Activated CD4-positive, alpha-beta T cell treated with anti-CD3 and anti-CD28 coated beads, Interleukin-2, Interleukin-4, amounts not matched to agents 100 ng/mL and 50 ng/mL, durations not matched to agents 16 hours and 8 hours (primary cell): ENCODE measurements around the gene TFPT.

Source experiments
- DNase-seq: peaks from one replicate; pipeline ENCODE4 v3.0.0-alpha.2; 2020; ENCODE audit warnings: low spot score

The TFPT gene

DNA sequence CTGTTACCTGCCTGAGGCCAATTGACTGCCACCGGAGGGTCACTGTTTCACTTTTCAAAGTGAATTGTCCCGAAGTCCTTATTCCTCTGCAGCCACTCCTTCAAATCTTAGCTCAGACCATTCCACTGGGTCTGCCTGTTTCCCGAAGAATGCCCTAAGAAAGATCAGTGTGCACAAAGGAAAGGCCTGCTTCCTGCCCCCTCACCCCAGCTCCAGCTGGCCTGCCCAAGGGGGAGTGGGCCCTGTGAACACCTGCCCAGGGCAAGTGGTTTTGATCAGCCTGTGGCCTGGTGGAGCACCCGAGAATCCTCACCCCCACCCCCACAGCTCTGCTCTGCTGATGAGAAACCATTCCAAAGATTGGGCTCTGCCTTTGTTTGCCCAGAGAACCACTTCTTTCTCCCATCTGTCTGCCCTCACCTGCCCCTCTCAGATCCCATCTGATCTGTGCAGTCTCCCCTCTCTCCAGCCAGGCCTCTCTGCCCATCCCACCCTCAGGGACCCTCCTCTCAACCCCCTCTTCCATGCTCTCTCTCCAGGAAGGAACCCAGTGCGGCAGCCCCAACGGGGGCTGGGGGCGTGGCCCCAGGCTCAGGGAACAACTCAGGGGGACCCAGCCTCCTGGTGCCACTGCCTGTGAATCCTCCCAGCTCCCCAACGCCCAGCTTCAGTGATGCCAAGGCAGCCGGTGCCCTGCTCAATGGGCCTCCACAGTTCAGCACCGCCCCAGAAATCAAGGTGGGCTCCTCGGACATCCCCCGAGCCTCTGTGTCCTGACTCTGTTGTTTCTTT, 33.8 kb upstream of the TFPT start:
- DNase-seq, result no peak

DNA sequence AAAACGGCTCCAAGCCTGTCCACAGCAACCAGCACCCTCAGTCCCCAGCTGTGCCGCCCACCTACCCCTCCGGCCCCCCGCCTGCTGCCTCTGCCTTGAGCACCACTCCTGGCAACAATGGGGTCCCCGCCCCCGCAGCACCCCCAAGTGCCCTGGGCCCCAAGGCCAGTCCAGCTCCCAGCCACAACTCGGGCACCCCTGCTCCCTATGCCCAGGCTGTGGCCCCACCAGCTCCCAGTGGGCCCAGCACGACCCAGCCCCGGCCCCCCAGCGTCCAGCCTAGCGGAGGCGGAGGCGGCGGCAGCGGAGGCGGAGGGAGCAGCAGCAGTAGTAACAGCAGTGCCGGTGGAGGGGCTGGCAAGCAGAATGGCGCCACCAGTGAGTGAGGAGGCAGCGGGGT, 32.7 kb upstream of the TFPT start:
- no peak for DNase-seq

DNA sequence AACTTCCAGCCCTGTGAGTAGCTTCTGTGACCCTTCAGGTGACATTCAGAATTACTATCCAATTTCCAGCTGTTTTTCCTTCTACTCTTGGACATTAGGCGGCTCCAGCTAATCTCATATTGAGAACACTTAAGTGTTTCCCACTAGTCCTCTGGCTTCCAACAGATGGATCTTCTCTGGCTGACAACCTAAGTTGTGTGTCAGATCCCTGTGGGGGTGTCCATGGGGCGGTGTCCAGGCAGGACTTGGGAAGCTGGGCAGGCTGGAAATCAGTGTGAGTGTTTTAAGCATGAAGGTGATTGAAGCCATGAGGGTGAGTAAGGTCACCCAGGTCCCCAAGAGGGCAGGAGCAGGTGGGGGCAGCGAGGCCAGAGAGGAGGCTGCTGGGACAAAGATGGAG, 32.2 kb upstream of the TFPT start:
- no peak for DNase-seq

DNA sequence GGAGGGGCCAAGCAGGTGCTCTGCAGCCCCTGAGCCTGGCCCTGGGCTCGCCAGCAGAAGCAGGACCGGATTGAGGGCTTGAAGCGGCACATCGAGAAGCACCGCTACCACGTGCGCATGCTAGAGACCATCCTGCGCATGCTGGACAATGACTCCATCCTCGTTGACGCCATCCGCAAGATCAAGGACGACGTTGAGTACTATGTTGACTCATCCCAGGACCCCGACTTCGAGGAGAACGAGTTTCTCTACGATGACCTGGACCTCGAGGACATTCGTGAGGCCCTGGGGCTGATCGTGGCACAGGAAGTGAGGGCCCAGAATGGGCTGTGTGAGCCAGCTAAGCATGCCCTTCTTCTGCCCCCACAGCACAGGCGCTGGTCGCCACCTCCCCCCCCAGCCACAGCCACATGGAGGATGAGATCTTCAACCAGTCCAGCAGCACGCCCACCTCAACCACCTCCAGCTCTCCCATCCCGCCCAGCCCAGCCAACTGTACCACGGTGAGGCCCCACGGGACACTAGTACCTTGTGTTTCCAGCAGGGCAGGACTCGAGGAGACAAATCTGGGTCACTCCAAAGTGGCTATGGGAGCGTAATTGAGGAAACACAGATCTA, 30.2 kb upstream of the TFPT start:
- DNase-seq, result no peak

DNA sequence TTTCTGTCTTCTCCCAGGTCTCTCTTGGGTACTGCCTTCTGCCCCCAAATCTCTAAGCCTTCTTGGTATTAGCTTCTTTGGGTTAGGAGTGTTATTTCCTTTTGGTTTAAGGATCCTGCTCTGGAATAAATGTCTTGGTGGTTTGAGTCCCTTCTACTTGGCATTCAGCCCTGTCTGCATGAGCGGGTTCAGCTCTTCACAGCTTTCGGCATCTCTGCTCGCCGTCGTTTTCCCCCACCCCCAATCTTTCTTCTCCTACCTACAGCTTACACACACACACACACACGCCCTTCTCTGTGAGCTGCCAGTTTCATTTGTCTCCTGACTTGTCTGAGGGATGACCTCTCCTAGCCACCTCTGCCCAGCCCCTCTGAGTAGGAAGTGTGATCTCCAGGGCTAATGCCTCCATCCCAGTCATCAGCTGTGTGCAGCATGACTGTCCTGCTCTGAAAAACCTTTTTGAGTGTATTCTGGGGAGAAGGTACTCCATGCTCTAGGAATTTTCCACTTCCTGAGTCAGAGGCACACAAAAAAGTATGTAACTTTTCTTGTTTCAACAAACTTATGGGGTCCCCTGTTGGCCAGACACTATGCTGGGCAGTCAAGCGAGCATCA, 26.8 kb upstream of the TFPT start:
- no peak for DNase-seq

DNA sequence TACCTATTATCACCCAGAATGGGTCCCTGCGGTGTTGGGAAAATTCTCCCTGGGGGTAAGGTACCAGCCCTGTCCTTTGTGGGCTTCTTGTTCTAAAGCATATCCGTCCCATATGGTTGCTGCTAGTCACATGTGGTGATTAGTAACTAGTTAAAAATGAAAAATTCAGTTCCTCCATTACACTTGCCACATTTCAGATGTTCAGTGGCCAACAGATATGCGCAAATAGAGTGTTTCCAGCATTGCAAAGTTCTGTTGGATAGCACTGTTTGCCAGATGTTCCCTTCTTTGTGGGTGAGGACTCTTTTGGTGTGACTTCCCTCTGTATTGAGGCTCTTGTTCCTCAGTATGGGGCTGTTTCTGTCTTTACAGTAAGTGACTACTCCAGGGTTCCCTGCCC, 25.9 kb upstream of the TFPT start:
- DNase-seq, result no peak

DNA sequence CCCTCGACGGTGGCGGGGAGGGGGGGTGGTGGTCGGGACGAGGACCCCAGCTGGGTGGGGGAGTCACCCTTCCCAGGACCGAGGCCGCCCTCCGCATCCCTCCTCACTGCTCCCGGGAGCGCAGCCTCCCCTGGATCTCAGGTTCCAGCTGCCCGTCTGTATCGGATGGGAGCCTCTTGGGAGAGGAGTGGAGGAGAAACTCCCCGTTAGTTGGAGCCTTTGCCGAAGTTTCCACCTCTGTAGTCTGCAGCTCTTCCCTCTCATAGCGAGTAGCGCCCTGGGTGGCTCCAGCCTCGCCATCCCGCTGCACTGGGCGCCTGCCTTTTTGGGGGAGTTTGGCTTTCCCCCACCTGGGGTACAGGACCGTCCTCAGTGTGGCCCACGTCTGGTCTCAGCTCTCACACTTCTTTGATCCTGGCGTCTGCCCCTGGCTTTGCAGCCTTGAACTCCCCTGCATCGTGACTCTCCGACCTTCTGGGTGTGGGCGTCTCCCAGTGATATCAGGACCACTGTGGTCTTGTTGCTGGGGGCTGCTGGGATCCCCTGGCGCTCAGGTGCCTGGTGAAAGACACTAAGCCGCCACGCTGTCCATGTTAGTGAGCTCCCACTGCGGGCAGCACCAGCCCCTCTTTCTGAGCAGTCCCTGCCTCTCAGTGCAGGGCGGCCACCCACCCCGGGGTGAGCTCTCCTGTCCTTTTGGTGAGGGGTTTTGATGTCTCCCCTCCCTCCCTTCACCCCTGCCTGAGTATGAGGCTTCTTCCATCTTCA, 23.2 kb upstream of the TFPT start:
- no peak for DNase-seq

DNA sequence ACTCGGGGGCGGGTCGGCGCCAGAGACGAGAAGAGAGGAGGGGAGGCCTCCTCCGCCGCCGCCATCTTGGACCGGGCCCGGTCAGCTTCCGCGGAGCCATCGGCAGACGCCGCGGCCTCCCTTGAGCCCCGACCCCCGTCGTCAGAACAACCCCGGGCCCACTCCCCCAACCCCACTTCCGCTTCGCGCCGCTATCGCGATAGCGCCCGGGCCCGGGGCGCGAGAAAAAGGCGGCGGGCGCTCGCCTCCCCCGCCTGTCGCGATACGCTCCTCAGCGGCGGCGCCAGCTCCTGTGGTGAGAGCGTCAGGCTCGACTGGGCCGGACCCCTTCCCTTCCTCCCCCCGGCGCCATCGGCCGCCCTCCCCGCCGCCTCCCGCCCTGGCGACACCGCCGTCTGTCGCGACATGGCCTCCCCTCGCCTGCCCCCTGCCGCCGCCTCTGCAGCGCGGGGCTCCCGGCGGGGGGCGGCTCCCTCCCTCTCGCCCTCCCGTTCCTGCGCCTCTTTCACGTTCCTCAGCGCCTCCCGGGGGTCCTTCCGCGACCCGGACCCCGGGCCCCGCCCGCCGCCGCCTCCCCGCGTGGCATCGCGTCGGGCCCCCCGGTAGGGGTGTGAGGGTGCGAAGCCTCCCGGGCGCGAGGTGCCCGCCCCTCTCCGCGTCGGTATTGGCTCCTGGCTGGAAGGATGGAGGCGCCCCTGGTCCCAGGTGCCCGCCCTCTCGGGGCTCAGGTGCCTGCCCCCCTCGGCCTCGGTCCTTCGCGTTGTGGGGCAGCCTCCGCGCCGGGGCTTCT, 22.4 kb upstream of the TFPT start, which contains the start of gene CNOT3:
Gene CNOT3 (plus strand): TSS at position 64 of the 790 bp plus-strand sequence. CDS start 5,217 bp downstream, outside the sequence.
- DNase-seq, result no peak

DNA sequence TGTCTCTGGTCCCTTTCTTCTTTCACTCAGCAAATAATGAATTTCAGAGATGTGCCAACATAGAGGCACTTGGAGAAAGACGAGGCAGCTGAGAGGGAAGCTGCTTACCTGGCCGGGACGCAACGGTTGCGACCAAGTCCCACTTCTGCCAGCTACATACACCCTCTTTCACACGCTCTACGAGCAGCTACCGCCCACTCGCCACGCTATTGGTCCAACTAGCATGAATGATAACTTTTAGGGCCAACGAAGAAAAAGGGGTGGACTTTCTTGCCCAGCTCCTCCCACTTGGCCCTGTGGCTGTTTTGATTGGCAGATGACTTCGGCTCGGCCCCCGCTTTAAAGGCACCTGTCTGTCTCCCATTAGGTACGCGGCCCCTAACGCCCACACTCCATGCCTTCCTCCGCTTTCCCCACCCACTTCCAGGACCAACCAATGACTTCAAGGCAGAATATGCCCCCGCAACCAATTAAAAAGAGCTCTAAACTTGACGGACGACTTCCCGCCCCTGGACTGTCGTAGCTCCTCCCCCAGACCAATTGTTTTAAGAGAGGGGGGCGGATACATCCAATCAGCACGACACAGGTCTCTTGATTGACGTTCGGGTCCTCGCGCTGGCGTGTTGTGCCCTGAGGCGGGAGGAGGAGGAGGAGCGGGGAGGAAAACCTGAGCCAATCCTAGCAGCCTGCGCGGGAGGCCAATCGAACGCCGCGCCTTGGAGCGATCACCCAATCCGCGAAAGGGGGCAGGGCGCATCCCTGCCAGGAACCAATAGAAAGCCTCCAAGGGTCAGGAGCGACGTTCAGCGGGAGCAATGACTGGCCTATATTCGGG, 21.6 kb upstream of the TFPT start:
- DNase-seq, result peak; percentile 100

DNA sequence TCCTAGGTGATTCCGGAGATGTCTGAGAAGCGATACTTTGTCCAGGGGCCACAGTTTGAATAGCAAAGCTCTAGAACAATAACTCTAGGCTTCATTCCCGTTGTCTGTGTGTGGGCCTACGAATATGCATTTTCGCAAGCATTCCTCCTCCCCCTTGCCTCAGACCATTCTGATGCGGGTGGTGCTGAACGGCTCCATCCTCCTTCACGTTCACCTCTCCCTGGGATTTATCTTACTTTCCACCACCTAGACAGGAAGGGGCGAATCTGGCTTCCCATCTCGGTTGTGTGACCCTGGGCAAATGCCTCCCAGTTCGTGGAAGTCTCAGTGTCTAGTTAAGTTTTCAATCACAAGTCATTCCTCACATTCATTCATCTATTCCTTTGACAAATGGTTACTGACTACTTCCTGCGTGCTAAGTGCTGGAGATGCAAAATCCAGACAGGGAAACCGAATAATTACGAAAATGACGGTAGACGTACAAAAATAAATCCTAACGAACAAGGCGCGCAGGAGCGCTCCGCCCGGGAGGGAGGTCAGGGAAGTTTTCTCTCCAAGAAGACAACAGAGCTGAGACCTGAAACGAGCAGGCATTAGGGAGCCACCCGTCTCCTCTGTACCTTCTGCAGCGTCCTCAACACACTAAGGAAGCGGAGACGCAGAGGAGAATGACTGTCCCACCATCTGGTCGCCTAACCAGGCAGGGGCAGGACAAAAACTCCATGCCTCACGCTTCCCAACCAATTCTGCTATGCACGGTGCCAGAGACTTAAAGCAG, 20.8 kb upstream of the TFPT start:
- no peak for DNase-seq

DNA sequence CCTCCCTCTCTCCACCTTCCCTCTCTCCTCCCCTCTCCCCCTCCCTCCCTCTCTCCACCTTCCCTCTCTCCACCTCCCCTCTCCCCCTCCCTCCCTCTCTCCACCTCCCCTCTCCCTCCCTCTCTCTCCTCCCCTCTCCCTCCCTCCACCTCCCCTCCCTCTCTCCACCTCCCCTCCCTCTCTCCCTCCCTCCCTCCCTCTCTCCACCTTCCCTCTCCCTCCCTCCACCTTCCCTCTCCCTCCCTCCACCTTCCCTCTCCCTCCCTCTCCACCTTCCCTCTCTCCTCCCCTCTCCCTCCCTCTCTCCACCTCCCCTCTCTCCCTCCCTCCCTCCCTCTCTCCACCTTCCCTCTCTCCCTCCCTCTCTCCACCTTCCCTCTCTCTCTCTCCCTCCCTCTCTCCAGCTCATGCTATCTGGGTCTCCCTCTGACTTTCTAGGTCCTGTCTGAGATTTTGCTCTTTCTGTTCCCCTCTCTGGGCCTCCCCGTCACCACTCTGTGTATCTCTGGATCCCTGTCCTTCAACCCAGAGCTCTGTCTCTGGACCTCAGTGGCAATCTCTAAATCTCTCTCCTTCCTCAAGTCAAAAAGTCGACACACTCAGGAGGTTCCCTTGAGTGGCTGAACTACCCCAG, 18.6 kb upstream of the TFPT start:
- no peak for DNase-seq

DNA sequence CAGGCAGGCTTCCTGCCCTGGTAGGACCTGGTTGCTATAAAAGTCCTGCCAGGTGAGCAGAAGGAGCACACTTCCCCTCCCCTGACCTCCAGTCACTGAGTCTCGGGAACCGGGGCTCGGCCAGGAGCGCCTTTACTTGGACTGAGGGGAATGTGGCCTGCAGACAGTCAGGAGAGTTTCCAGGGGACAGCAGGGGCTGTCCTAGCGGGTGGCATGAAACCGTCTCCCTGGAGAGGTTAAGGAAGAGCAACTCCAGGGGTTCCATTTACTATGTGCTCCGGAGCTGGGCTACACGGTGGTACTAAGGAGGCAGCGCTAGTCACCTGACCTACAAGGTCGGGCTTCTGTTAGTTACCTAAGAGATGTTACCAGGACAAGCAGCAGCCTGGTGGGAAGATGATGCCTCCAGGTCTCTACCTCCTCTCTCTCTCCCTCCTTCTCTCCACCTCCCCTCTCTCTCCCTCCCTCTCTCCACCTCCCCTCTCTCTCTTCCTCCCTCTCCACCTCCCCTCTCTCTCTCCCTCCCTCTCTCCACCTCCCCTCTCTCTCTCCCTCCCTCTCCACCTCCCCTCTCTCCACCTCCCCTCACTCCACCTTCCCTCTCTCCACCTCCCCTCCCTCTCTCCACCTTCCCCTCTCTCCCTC, 18.0 kb upstream of the TFPT start:
- DNase-seq, result no peak

DNA sequence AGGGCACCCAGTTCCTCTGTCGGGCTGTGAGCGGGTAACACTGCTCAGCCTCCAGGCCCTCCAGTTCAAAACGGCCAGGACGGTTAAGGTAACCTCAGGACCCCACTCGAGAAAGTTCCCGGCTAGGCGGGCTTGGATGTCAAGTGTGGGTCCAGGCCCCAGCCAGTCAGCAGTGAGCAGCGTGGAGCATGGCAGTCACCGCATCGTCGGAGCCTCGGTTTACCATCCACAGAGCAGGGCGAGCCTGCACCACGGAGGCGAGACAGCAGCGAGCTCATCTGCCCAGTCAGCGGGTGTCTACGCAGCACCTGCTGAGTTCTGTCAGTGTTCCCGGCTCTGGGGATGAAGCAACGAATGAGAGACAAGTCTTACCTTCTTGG, 14.2 kb upstream of the TFPT start:
- no peak for DNase-seq

DNA sequence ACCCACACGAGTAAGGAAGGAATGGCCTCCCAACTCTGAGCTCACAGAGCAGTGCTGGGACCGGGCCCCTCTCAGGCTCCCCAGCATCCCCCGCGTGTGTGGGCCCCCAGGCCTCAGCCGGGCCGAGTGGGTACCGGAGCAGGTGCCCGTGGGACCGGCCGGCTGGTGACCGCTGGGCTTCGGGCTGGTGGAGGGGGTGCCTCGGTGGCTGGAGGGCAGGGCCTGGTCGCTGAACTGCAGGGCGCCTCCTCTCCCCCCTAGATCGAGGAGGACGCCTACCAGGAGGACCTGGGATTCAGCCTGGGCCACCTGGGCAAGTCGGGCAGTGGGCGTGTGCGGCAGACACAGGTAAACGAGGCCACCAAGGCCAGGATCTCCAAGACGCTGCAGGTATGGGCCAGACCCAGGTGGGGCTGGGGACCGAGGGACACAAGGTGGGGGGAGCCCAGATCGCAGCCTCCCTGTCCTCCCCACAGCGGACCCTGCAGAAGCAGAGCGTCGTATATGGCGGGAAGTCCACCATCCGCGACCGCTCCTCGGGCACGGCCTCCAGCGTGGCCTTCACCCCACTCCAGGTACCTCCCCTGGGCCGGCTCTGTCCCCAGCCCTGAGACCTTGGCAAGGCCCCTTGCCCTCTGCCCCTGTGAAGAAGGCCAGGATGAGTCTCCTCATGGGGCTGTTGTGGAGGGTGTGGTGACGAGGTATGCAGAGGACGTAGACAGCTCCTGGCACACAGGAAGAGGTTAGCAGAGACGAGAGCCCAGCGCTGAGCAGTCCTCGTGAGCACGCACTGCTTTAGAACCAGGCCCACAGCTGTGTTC, 13.5 kb upstream of the TFPT start:
- no peak for DNase-seq

DNA sequence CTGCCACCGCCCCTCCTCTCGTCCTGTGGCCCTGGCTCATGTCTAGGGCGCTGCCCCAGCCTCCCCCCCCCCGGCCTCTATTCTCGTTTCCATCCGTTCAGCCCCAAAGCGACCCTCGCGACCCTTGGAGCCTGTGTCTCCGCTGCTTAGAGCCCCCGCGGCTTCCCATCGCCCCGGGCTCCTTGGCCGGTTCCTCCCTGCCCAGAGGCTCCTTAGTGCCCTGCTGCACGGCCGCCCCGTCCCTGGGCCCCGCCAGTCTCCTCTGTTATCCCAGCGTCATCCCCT, 12.9 kb upstream of the TFPT start:
- DNase-seq, result no peak

DNA sequence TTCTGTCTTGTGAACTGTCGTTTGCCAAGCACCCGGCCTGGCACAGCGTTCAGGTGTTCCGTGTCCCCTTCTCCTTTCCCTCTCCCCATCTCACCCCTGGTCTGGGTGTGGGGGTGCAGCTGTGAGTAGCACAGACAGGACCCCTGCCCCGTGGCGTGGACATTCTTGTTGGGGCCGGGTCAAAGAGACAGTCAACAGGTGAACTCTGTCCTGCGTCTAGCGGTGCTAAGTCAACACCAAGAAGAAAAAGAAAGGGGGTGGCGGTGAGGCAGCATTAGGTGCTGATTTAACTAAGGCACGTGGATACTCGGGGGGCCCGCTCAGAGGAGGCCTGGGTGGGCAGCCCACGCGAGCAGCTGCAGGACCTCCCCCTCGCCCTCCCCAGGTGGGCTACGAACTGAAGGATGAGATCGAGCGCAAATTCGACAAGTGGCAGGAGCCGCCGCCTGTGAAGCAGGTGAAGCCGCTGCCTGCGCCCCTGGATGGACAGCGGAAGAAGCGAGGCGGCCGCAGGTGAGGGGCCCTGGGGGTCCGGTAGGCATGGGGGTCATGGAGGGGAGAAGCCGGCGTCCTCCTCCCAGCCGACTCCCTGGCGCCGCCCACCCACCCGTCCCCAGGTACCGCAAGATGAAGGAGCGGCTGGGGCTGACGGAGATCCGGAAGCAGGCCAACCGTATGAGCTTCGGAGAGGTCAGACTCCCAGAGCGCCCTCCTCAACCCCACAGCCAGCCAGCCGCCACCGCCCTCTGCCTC, 12.4 kb upstream of the TFPT start:
- no peak for DNase-seq

DNA sequence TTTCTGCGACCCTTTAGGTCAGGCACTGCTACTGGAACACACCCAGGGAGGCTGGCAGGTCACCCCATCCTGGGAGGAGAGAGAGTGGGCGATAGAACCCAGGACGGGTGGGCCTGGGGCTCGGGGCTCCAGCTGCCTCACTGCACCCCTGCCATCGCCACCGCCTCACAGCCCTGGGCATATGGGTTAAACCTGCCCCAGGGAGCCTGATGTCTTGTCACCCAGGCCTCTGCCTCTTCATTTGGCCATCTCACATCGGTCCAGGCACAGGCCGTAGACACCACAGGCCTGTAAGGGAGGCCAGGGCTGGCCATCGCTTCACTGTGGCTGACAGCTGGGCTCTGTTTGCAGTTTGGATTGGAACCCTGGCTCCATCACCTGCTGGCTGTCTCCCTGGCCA, 10.3 kb upstream of the TFPT start:
- no peak for DNase-seq

DNA sequence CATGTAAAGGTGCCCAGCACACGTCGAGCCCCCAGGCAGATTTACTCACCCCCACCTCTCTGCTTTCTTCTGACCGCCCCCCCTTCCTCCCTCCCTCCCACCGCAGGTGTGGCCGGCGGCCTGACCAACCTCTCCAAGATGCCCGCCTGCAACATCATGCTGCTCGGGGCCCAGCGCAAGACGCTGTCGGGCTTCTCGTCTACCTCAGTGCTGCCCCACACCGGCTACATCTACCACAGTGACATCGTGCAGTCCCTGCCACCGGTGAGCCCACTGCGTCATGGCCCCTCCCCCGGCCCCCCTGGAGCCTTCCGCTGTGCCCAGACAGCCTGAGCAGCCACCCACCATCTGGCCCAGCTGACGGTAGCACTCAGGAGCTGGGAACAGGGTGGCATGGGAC, 8.9 kb upstream of the TFPT start:
- no peak for DNase-seq
